HG02798 (cell line): ENCODE measurements around the gene OOSP4A.

ENCODE experiments used
- ATAC-seq: cut with Tn5 transposase; IDR thresholded peaks from one replicate; pipeline ENCODE4 v1.9.1; 2021; ENCODE audit warnings: mild to moderate bottlenecking; ENCODE audit not compliant: unreplicated experiment, poor library complexity

OOSP4A gene

GRCh38 chr11:59963733-59964132, at the start of gene OOSP4A:
Gene OOSP4A, plus strand, starts transcription at chr11:59964033. Its CDS starts 0 bp downstream, at chr11:59964033.
- no peak for ATAC-seq

- no peak for ATAC-seq
Measured at GRCh38 chr11:59918480-59918879, 45.4 kb upstream of the OOSP4A start.

GRCh38 chr11:59918987-59919589, 44.7 kb upstream of the OOSP4A start:
- no peak for ATAC-seq

GRCh38 chr11:59923813-59924212, 40.0 kb upstream of the OOSP4A start:
- no peak for ATAC-seq

GRCh38 chr11:59931688-59932087, 32.1 kb upstream of the OOSP4A start:
- ATAC-seq = no peak

GRCh38 chr11:59938132-59938531, 25.7 kb upstream of the OOSP4A start, which contains the start of gene OOSP1:
Gene OOSP1, plus strand, starts transcription at chr11:59938432. Its CDS starts 23 bp downstream, at chr11:59938455.
- ATAC-seq = no peak

- no peak for ATAC-seq
Measured at GRCh38 chr11:59938718-59939117, 25.1 kb upstream of the OOSP4A start.

- no peak for ATAC-seq
Measured at GRCh38 chr11:59939482-59939881, 24.4 kb upstream of the OOSP4A start.

- no peak for ATAC-seq
Measured at GRCh38 chr11:59941091-59941490, 22.7 kb upstream of the OOSP4A start.

GRCh38 chr11:59943997-59944714, 19.7 kb upstream of the OOSP4A start:
- ATAC-seq = no peak

GRCh38 chr11:59944720-59945119, 19.1 kb upstream of the OOSP4A start:
- no peak for ATAC-seq

GRCh38 chr11:59953463-59954218, 10.2 kb upstream of the OOSP4A start:
- no peak for ATAC-seq

GRCh38 chr11:59954219-59954847, 9.5 kb upstream of the OOSP4A start:
- ATAC-seq = no peak

GRCh38 chr11:59957094-59957493, 6.7 kb upstream of the OOSP4A start:
- no peak for ATAC-seq

GRCh38 chr11:59960502-59961381, 3.1 kb upstream of the OOSP4A start:
- ATAC-seq = no peak

- no peak for ATAC-seq
Measured at GRCh38 chr11:59962107-59962482, 1.7 kb upstream of the OOSP4A start.

GRCh38 chr11:59965424-59965823, 1.6 kb downstream of the OOSP4A start:
- ATAC-seq = no peak

GRCh38 chr11:59966201-59966600, 2.4 kb downstream of the OOSP4A start:
- ATAC-seq = no peak

GRCh38 chr11:59967677-59968394, 4.0 kb downstream of the OOSP4A start:
- no peak for ATAC-seq
